ENCODE data around the gene CKAP2L. TPM values are rescaled to one million over a fixed set of nuclear protein-coding genes. Genes with fewer than 3 reads are reported as not detected.

The CKAP2L gene
- total and polyA plus RNA-seq, 9 donors: 0.11 to 1.4 (median 0.15) TPM; not detected in 3

DNA sequence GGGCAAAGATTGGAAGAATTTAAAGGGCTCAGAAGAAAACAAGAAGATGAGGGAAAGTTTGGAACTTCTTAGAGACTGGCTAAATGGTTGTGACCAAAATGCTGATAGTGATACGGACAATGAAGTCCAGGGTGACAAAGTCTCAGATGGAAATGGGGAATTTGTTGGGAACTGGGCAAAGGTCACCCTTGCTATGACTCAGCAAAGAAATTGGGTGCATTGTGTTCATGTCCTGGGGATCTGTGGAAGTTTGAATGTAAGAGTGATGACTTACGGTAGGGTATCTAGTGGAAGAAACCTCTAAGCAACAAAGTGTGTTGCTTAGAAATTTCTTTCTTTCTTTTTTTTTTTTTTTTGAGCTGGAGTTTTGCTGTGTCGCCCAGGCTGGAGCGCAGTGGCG lies 25.9 kb upstream of the CKAP2L start:
- no peaks in the 10 kb centered on the region for H3K4me1 ChIP-seq (ENCODE audit: insufficient read depth)
- H3K9me3 ChIP-seq: no peaks in the 10 kb centered on the region
- H3K36me3 ChIP-seq: no peaks in the 10 kb centered on the region
- TF ChIP-seq POLR2A (IDR thresholded peaks at IDR 0.05): no peak
- TF ChIP-seq, protein P1, sequence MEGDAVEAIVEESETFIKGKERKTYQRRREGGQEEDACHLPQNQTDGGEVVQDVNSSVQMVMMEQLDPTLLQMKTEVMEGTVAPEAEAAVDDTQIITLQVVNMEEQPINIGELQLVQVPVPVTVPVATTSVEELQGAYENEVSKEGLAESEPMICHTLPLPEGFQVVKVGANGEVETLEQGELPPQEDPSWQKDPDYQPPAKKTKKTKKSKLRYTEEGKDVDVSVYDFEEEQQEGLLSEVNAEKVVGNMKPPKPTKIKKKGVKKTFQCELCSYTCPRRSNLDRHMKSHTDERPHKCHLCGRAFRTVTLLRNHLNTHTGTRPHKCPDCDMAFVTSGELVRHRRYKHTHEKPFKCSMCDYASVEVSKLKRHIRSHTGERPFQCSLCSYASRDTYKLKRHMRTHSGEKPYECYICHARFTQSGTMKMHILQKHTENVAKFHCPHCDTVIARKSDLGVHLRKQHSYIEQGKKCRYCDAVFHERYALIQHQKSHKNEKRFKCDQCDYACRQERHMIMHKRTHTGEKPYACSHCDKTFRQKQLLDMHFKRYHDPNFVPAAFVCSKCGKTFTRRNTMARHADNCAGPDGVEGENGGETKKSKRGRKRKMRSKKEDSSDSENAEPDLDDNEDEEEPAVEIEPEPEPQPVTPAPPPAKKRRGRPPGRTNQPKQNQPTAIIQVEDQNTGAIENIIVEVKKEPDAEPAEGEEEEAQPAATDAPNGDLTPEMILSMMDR (IDR thresholded peaks at IDR 0.05): no peak
- TF ChIP-seq EP300 (IDR thresholded peaks at IDR 0.05): no peak
- H3K27ac ChIP-seq: no peak overlapping the region
- H3K27me3 ChIP-seq: no peaks in the 10 kb centered on the region
- H3K4me3 ChIP-seq: no peak overlapping the region
- intact Hi-C loops (cut with DNase I): no loop called here
- 89 to 93% (median 92%) methylated on average over 5 of the region's 5 CpGs for WGBS, 3 donors
- DNase-seq: no peak

DNA sequence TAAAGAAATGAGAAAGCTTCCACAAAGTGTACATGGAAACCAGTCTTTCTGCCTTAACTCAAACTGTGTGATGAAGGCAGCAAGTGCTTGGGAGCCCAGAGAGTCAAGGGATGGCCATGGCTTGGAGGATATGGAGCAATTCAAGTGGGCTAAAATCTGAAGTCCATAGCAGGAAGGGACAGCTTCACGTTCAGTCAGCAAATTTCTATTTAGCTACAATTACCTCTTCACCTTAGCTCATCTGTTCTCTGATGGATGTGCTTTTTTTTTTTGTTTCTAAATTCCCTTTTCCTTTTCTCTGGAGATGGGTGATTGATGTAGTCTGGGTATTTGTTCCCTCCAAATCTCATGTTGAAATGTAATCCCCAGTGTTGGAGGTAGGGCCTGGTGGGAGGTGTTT lies 24.8 kb upstream of the CKAP2L start:
- intact Hi-C loops (cut with DNase I): no loop called here
- Histone ChIP-seq H3K4me3 (no peak overlapping the region), H3K36me3 (no peaks in the 10 kb centered on the region), H3K27ac (no peak overlapping the region), H3K4me1 (ENCODE audit: insufficient read depth) (no peaks in the 10 kb centered on the region), H3K27me3 (no peaks in the 10 kb centered on the region), H3K9me3 (no peaks in the 10 kb centered on the region)
- TF ChIP-seq POLR2A (IDR thresholded peaks at IDR 0.05) (no peak), EP300 (IDR thresholded peaks at IDR 0.05) (no peak)
- TF ChIP-seq, protein P1 (IDR thresholded peaks at IDR 0.05): no peak
- no peak for DNase-seq
- WGBS, 3 donors: 63 to 74% (median 70%) methylated on average over 1 of the region's 1 CpG

DNA sequence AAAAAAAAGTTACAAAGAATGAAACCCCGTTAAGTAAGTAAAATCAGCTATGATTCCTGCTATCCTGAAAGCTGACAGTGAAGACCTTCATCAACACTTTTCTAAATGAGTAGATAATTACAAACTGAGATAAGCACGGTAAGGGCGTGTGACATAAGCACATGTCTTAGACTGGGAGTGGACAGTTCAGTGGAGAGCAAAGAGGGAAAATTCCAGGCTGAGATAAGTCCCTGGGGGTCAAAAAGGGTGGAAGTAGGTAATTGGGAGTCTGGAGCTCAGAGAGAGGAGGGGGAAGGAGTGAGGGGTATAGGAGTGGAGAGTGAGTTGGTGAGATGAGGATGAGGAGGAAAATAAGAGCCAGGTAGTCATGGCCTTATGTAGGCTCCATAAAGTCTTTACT lies 24.2 kb upstream of the CKAP2L start:
- 38 to 56% (median 54%) methylated on average over 3 of the region's 3 CpGs for WGBS, 3 donors
- Histone ChIP-seq H3K4me1 (ENCODE audit: insufficient read depth) (no peaks in the 10 kb centered on the region), H3K36me3 (no peaks in the 10 kb centered on the region), H3K9me3 (no peaks in the 10 kb centered on the region), H3K4me3 (no peak overlapping the region), H3K27me3 (no peaks in the 10 kb centered on the region), H3K27ac (no peak overlapping the region)
- TF ChIP-seq POLR2A (IDR thresholded peaks at IDR 0.05) (no peak), EP300 (IDR thresholded peaks at IDR 0.05) (no peak)
- TF ChIP-seq, protein P1 (IDR thresholded peaks at IDR 0.05): no peak
- DNase-seq: no peak
- intact Hi-C loops (cut with DNase I): no loop called here

DNA sequence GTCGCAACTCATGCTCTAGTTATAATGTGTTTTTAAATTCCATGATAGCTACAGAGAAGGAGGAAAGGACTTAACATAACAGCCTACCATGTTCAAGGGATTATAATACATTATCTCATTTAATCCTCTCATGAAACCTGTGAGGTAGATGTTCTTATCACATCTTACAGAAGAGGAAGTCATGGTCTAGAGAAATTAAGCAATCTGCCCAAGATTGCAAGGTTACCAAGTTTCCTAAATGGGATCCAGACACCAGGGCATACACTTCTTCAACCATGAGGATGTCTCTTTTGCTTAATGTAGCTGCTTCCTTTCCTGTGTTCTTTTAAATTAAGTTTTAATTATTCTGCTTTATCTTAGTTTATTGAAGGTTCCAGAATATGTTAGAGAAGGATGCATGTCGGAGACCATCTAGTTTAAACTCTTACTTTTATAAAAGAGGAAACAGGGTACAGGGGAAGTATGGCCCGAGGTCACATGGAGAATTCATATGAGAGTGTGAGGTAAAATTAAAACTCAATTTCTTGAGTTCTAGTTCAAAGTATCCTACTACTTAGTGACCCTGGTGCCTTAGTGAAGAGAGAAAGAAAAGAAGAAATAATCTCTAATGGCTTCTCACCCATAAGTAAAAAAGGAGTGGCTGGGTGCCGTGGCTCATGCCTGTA lies 23.5 kb upstream of the CKAP2L start:
- Histone ChIP-seq H3K27me3 (no peaks in the 10 kb centered on the region), H3K36me3 (no peaks in the 10 kb centered on the region), H3K27ac (no peak overlapping the region), H3K9me3 (no peaks in the 10 kb centered on the region), H3K4me1 (ENCODE audit: insufficient read depth) (no peaks in the 10 kb centered on the region), H3K4me3 (no peak overlapping the region)
- no peak for DNase-seq
- intact Hi-C loops (cut with DNase I): no loop called here
- WGBS, 3 donors: 82 to 88% (median 83%) methylated on average over 4 of the region's 4 CpGs
- no peak for TF ChIP-seq EP300 (IDR thresholded peaks at IDR 0.05)
- TF ChIP-seq, protein P1 (IDR thresholded peaks at IDR 0.05): no peak
- TF ChIP-seq POLR2A (IDR thresholded peaks at IDR 0.05): no peak
